Measurements from ENCODE around the gene DNAJB2.

The DNAJB2 gene

DNA sequence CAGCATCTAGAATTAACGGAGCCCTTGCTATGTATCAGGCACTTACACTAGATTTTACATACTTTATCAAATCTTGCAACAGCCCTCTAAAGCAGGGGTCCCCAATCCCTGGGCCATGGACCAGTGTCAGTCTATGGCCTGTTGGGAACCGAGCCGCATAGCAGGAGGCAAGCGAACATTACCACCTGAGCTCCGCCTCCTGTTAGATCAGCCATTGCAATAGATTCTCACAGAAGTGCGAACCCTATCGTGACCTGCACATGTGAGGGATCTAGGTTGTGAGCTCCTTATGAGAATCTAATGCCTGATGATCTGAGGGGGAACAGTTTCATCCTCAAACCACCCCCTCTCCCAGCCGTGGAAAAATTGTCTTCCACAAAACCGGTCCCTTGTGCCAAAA lies 13.4 kb downstream of the DNAJB2 start:
- no CpG with 5 or more reads among the region's 9 CpGs for WGBS (ENCODE audit: extremely low coverage, insufficient coverage, insufficient read length)
- Histone ChIP-seq H3K79me1 (ENCODE audit: low read length) (peaks cover 7% of the 10 kb centered on the region), H3K4me3 (ENCODE audit: low read depth, low read length) (no peak overlapping the region), H3K79me2 (ENCODE audit: control insufficient read depth, insufficient read depth, low read length, poor library complexity) (no peaks in the 10 kb centered on the region), H2BK12ac (ENCODE audit: low read length) (no peak overlapping the region), H2AK5ac (ENCODE audit: low read length) (no peak overlapping the region), H3K4ac (ENCODE audit: low read depth, low read length) (no peak overlapping the region), H3K9me3 (ENCODE audit: insufficient read depth, low read depth, low read length) (no peaks in the 10 kb centered on the region), H4K91ac (ENCODE audit: low read depth, low read length) (no peak overlapping the region), H2AFZ (ENCODE audit: insufficient read depth, low read length, poor library complexity) (no peak overlapping the region), H4K8ac (ENCODE audit: low read depth, low read length) (no peak overlapping the region), H3K14ac (ENCODE audit: low read length) (no peak overlapping the region), H3K27me3 (ENCODE audit: insufficient read depth, low read length) (no peaks in the 10 kb centered on the region), H2BK120ac (ENCODE audit: insufficient read depth, low read length, poor library complexity) (no peak overlapping the region), H4K12ac (ENCODE audit: low read depth, low read length) (no peak overlapping the region), H3K9ac (ENCODE audit: low read length) (no peak overlapping the region), H2BK5ac (ENCODE audit: low read depth, low read length, poor library complexity) (no peak overlapping the region), H3K23ac (ENCODE audit: low read length) (no peak overlapping the region), H3K27ac (ENCODE audit: low read depth, low read length) (no peak overlapping the region), H3K18ac (ENCODE audit: low read length) (no peak overlapping the region), H3K4me2 (ENCODE audit: low read length) (no peak overlapping the region), H3K4me1 (ENCODE audit: control insufficient read depth in 1 of 2, insufficient read depth in 2 of 2, low read length in 2 of 2) (peaks cover 7 to 11% of the 10 kb centered on the region in 2 experiments), H3K36me3 (ENCODE audit: control insufficient read depth in 1 of 2, insufficient read depth in 2 of 2, low read length in 2 of 2) (no peaks in the 10 kb centered on the region)
- no peak for DNase-seq

- Histone ChIP-seq H4K91ac (ENCODE audit: low read depth, low read length) (no peak overlapping the region), H3K9me3 (ENCODE audit: insufficient read depth, low read depth, low read length) (no peaks in the 10 kb centered on the region), H2AK5ac (ENCODE audit: low read length) (no peak overlapping the region), H3K79me2 (ENCODE audit: control insufficient read depth, insufficient read depth, low read length, poor library complexity) (no peaks in the 10 kb centered on the region), H3K14ac (ENCODE audit: low read length) (no peak overlapping the region), H3K23ac (ENCODE audit: low read length) (no peak overlapping the region), H3K4me1 (ENCODE audit: control insufficient read depth in 1 of 2, insufficient read depth in 2 of 2, low read length in 2 of 2) (peaks cover 4% of the 10 kb centered on the region in 2 experiments), H3K79me1 (ENCODE audit: low read length) (peaks cover 4% of the 10 kb centered on the region), H3K18ac (ENCODE audit: low read length) (no peak overlapping the region), H3K27ac (ENCODE audit: low read depth, low read length) (no peak overlapping the region), H3K4me2 (ENCODE audit: low read length) (no peak overlapping the region), H3K4me3 (ENCODE audit: low read depth, low read length) (no peak overlapping the region), H2BK120ac (ENCODE audit: insufficient read depth, low read length, poor library complexity) (no peak overlapping the region), H4K12ac (ENCODE audit: low read depth, low read length) (no peak overlapping the region), H2BK12ac (ENCODE audit: low read length) (no peak overlapping the region), H3K36me3 (ENCODE audit: control insufficient read depth in 1 of 2, insufficient read depth in 2 of 2, low read length in 2 of 2) (no peaks in the 10 kb centered on the region), H2AFZ (ENCODE audit: insufficient read depth, low read length, poor library complexity) (no peak overlapping the region), H3K9ac (ENCODE audit: low read length) (no peak overlapping the region), H4K8ac (ENCODE audit: low read depth, low read length) (no peak overlapping the region), H3K27me3 (ENCODE audit: insufficient read depth, low read length) (no peaks in the 10 kb centered on the region), H2BK5ac (ENCODE audit: low read depth, low read length, poor library complexity) (no peak overlapping the region), H3K4ac (ENCODE audit: low read depth, low read length) (no peak overlapping the region)
- WGBS (ENCODE audit: extremely low coverage, insufficient coverage, insufficient read length), result no CpG with 5 or more reads among the region's 5 CpGs
- DNase-seq, result no peak
Measured at GRCh38 chr2:219293736-219294231, 14.6 kb downstream of the DNAJB2 start.

DNA sequence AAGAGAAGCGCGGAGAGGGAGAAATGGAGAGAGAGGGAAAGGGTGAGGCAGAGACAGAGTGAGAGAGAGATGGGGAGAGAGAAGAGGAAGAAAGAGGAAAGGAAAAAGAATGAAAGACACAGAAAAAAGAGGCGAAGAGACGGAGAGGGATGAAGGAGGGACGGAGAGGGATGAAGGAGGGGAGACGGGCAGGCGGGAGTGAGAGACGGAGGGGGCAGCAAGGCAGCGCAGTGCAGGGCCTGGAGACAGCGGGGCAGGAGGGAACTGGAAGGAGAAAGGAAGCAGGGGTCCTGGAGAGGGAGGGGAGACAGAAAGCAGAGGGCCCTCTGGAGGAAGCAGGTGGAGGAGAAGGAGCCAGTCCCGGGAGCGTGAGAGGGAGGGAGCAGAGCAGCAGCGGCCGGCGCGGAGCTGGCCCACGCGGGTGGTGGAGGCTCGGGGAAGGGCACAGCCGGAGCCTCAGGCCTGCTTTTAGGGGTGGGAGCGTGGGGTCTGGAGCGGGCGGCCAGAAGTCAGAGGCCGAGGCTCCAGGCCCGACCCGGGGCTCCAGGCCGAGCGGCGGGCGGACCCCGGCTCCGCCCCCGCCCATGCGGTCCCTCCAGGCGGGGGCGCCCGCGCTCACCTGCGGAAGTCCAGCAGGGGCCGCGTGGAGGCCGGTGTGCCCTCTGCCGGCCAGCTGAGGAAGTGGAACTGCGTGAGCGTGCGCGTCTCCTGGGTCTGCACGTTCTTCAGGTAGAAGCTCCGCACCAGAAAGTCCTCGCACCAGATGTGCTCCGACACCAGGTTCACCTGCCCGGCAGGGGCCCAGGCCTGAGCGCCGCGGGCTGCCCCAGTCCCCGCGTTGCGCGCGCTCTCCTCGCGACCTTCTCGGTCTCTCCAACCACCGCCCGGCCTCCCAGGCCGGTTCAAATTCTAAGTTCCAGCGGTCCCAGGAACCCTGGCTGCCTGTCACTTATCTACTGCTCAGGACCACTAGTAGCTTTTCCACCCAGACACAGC lies 15.5 kb downstream of the DNAJB2 start:
- no peak overlapping the region for H3K4ac ChIP-seq (ENCODE audit: low read depth, low read length)
- WGBS (ENCODE audit: extremely low coverage, insufficient coverage, insufficient read length), result 100% methylated on average over 2 of the region's 67 CpGs
- H3K36me3 ChIP-seq (ENCODE audit: control insufficient read depth in 1 of 2, insufficient read depth in 2 of 2, low read length in 2 of 2), result no peaks in the 10 kb centered on the region
- H2AK5ac ChIP-seq (ENCODE audit: low read length), result no peak overlapping the region
- H2AFZ ChIP-seq (ENCODE audit: insufficient read depth, low read length, poor library complexity), result peak overlapping the region; percentile 75
- no peak overlapping the region for H3K23ac ChIP-seq (ENCODE audit: low read length)
- H4K8ac ChIP-seq (ENCODE audit: low read depth, low read length), result peak overlapping the region; percentile 88
- H3K79me2 ChIP-seq (ENCODE audit: control insufficient read depth, insufficient read depth, low read length, poor library complexity), result no peaks in the 10 kb centered on the region
- H3K9ac ChIP-seq (ENCODE audit: low read length), result peak overlapping the region; percentile 77
- H2BK120ac ChIP-seq (ENCODE audit: insufficient read depth, low read length, poor library complexity), result peak overlapping the region; percentile 61
- no peaks in the 10 kb centered on the region for H3K9me3 ChIP-seq (ENCODE audit: insufficient read depth, low read depth, low read length)
- peak; percentile 91 to 96 for DNase-seq
- no peak overlapping the region for H3K27ac ChIP-seq (ENCODE audit: low read depth, low read length)
- H3K4me1 ChIP-seq (ENCODE audit: control insufficient read depth in 1 of 2, insufficient read depth in 2 of 2, low read length in 2 of 2), result peaks cover 4% of the 10 kb centered on the region in 2 experiments
- peak overlapping the region; percentile 62 for H3K14ac ChIP-seq (ENCODE audit: low read length)
- H3K79me1 ChIP-seq (ENCODE audit: low read length), result peaks cover 4% of the 10 kb centered on the region
- peak overlapping the region; percentile 47 for H4K91ac ChIP-seq (ENCODE audit: low read depth, low read length)
- H3K27me3 ChIP-seq (ENCODE audit: insufficient read depth, low read length), result no peaks in the 10 kb centered on the region
- peak overlapping the region; percentile 81 for H3K4me2 ChIP-seq (ENCODE audit: low read length)
- no peak overlapping the region for H2BK12ac ChIP-seq (ENCODE audit: low read length)
- H3K18ac ChIP-seq (ENCODE audit: low read length), result peak overlapping the region; percentile 18
- peak overlapping the region; percentile 74 for H3K4me3 ChIP-seq (ENCODE audit: low read depth, low read length)
- H4K12ac ChIP-seq (ENCODE audit: low read depth, low read length), result peak overlapping the region; percentile 83
- H2BK5ac ChIP-seq (ENCODE audit: low read depth, low read length, poor library complexity), result peak overlapping the region; percentile 42

GRCh38 chr2:219296142-219296541 lies 17.0 kb downstream of the DNAJB2 start:
- no peak overlapping the region for H2AFZ ChIP-seq (ENCODE audit: insufficient read depth, low read length, poor library complexity)
- no peak overlapping the region for H3K18ac ChIP-seq (ENCODE audit: low read length)
- no CpG with 5 or more reads among the region's 14 CpGs for WGBS (ENCODE audit: extremely low coverage, insufficient coverage, insufficient read length)
- H4K12ac ChIP-seq (ENCODE audit: low read depth, low read length), result no peak overlapping the region
- no peak overlapping the region for H2AK5ac ChIP-seq (ENCODE audit: low read length)
- H3K14ac ChIP-seq (ENCODE audit: low read length), result no peak overlapping the region
- no peak overlapping the region for H3K4me2 ChIP-seq (ENCODE audit: low read length)
- H3K36me3 ChIP-seq (ENCODE audit: control insufficient read depth in 1 of 2, insufficient read depth in 2 of 2, low read length in 2 of 2), result no peaks in the 10 kb centered on the region
- H3K4ac ChIP-seq (ENCODE audit: low read depth, low read length), result no peak overlapping the region
- no peak overlapping the region for H2BK12ac ChIP-seq (ENCODE audit: low read length)
- DNase-seq, result no peak
- H3K4me1 ChIP-seq (ENCODE audit: control insufficient read depth in 1 of 2, insufficient read depth in 2 of 2, low read length in 2 of 2), result peaks cover 4% of the 10 kb centered on the region in 2 experiments
- no peak overlapping the region for H3K9ac ChIP-seq (ENCODE audit: low read length)
- no peaks in the 10 kb centered on the region for H3K27me3 ChIP-seq (ENCODE audit: insufficient read depth, low read length)
- no peak overlapping the region for H3K27ac ChIP-seq (ENCODE audit: low read depth, low read length)
- no peak overlapping the region for H2BK120ac ChIP-seq (ENCODE audit: insufficient read depth, low read length, poor library complexity)
- peaks cover 4% of the 10 kb centered on the region for H3K79me1 ChIP-seq (ENCODE audit: low read length)
- no peak overlapping the region for H4K91ac ChIP-seq (ENCODE audit: low read depth, low read length)
- H2BK5ac ChIP-seq (ENCODE audit: low read depth, low read length, poor library complexity), result no peak overlapping the region
- no peak overlapping the region for H3K4me3 ChIP-seq (ENCODE audit: low read depth, low read length)
- no peak overlapping the region for H3K23ac ChIP-seq (ENCODE audit: low read length)
- H3K79me2 ChIP-seq (ENCODE audit: control insufficient read depth, insufficient read depth, low read length, poor library complexity), result no peaks in the 10 kb centered on the region
- no peaks in the 10 kb centered on the region for H3K9me3 ChIP-seq (ENCODE audit: insufficient read depth, low read depth, low read length)
- no peak overlapping the region for H4K8ac ChIP-seq (ENCODE audit: low read depth, low read length)
